H1 (cell line): ENCODE results near the gene FOXN3. TPM values are rescaled to one million over a fixed set of nuclear protein-coding genes. Genes with fewer than 3 reads are reported as not detected.

Experiments
- BCL11A ChIP-seq, 2 experiments: IDR thresholded peaks; one replicate each; pipeline ENCODE4 v1.6.1; 2011; ENCODE audit warnings: low read depth in 2 of 2, low read length in 2 of 2, mild to moderate bottlenecking in 2 of 2
- EZH2 ChIP-seq: fragments of 200-600 bp; sonication (generic); IDR thresholded peaks from 2 replicates; pipeline ENCODE4 v1.7.1; 2012; ENCODE audit warnings: low read depth, mild to moderate bottlenecking, moderate library complexity, low read length, inconsistent platforms; ENCODE audit not compliant: severe bottlenecking
- HDAC6 ChIP-seq: IDR thresholded peaks from one replicate; pipeline ENCODE4 v1.7.1; 2012; ENCODE audit warnings: low read depth, mild to moderate bottlenecking, inconsistent platforms, low read length, moderate library complexity
- KDM4A ChIP-seq: IDR thresholded peaks from one replicate; pipeline ENCODE4 v1.7.1; 2012; ENCODE audit warnings: low read depth, mild to moderate bottlenecking, moderate library complexity, low read length, inconsistent platforms; ENCODE audit not compliant: severe bottlenecking
- RAD21 ChIP-seq, 2 experiments: IDR thresholded peaks in 1 of 2; conservative IDR thresholded peaks in 1 of 2; 2 replicates each; pipeline ENCODE4 v1.6.1; 2011; ENCODE audit warnings: low read depth in 2 of 2, low read length in 2 of 2, improper control_type of control experiment in 1 of 2, inconsistent platforms in 1 of 2, mild to moderate bottlenecking in 1 of 2, moderate library complexity in 1 of 2
- RNF2 ChIP-seq: fragments of 200-900, 300-1000 bp; sonication (generic); IDR thresholded peaks from 2 replicates; pipeline ENCODE4 v1.7.1; 2016; ENCODE audit warnings: borderline replicate concordance, low read depth, mild to moderate bottlenecking, antibody characterized with exemption, low read length; ENCODE audit not compliant: poor library complexity, severe bottlenecking; ENCODE audit errors: missing control alignments
- SAP30 ChIP-seq: fragments of 300-600 bp; sonication (generic); IDR thresholded peaks from 2 replicates; pipeline ENCODE4 v1.7.1; 2012; ENCODE audit warnings: low read length, moderate library complexity, mild to moderate bottlenecking, inconsistent platforms; ENCODE audit not compliant: insufficient read depth, insufficient replicate concordance
- polyA plus RNA-seq, 7 experiments: library from polyadenylated mRNA; depleted of rRNA in 3 of 7; stranded (reverse) in 5 of 7; unstranded in 2 of 7; fragments of >200 nt in 5 of 7; fragments of 200-250 nt in 2 of 7; gene quantifications; 1 replicate in 5 of 7; 2 replicates in 1 of 7; 4 replicates in 1 of 7; pipeline versions ENCODE4 v1.2.1 to v1.2.3, GENCODE V29; 2011 to 2013; ENCODE audit warnings: missing spikeins in 2 of 7, mixed read lengths in 2 of 7
- total RNA-seq: library from RNA; stranded (reverse); fragmentation: NEBNext Ultra II Directional; extraction: Animal tissue kit (Norgen Biotek cat#: 25700); gene quantifications from 2 replicates; pipeline ENCODE4 v1.2.1, GENCODE V29; 2021
- TF ChIP-seq, protein P1 (sequence below), 3 experiments: IDR thresholded peaks; 1 replicate in 2 of 3; 2 replicates in 1 of 3; pipeline versions ENCODE4 v1.5.1 to v1.6.1; 2011; ENCODE audit warnings: low read length in 3 of 3, mild to moderate bottlenecking in 3 of 3, inconsistent platforms in 2 of 3, low read depth in 1 of 3, moderate library complexity in 1 of 3; ENCODE audit not compliant: insufficient read depth in 1 of 3; ENCODE audit errors: control extremely low read depth in 1 of 3

FOXN3 gene
- total and polyA plus RNA-seq, 2 of the 8 experiments (the other 6 are each of a cell fraction or from before 2014, with no cell fraction given): 52.6 to 178 TPM

DNA sequence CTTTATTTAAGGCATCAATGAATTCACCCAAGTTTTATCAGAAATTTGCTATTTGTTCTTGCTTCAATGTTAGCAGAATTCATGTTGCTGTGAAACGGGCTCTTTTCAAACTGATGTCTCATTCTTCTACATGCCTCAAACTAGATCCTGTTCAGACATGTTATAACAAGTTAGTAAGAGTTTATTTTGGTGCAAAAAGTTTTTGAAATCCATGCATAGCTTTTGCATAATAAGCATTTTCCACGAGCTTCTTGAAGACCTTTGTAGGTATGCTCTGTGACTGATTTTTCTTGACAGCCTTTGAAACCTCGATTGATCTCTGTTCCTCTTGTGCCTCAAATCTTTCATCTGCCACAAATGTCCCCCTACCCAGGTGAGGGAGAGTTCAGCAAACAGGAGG, 275.2 kb downstream of the FOXN3 start (continued):
- TF ChIP-seq RAD21 (IDR thresholded peaks at IDR 0.05 in 1 of 2, conservative IDR thresholded peaks at IDR 0.05 in 1 of 2; ENCODE audit: low read depth in 2 of 2, low read length in 2 of 2) (no peak), EZH2 (no peak), BCL11A (IDR thresholded peaks at IDR 0.05; ENCODE audit: low read depth in 2 of 2, low read length in 2 of 2) (no peak), KDM4A (no peak), SAP30 (no peak), RNF2 (no peak), HDAC6 (no peak)
- TF ChIP-seq, protein P1, sequence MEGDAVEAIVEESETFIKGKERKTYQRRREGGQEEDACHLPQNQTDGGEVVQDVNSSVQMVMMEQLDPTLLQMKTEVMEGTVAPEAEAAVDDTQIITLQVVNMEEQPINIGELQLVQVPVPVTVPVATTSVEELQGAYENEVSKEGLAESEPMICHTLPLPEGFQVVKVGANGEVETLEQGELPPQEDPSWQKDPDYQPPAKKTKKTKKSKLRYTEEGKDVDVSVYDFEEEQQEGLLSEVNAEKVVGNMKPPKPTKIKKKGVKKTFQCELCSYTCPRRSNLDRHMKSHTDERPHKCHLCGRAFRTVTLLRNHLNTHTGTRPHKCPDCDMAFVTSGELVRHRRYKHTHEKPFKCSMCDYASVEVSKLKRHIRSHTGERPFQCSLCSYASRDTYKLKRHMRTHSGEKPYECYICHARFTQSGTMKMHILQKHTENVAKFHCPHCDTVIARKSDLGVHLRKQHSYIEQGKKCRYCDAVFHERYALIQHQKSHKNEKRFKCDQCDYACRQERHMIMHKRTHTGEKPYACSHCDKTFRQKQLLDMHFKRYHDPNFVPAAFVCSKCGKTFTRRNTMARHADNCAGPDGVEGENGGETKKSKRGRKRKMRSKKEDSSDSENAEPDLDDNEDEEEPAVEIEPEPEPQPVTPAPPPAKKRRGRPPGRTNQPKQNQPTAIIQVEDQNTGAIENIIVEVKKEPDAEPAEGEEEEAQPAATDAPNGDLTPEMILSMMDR (IDR thresholded peaks at IDR 0.05; ENCODE audit: control extremely low read depth in 1 of 3, insufficient read depth in 1 of 3, low read depth in 1 of 3, low read length in 3 of 3): no peak
